Activated CD8-positive, alpha-beta memory T cell treated with anti-CD3 and anti-CD28 coated beads for 1 hour (primary cell): ENCODE results near the gene F7.
"Not testable (repeated sequence)": the region's sequence is repeated elsewhere in the genome, so short reads cannot be mapped to it uniquely, and the experiment has no call there.

Source experiments
- DNase-seq, 2 donors: peaks; one replicate each; pipeline ENCODE4 v3.0.0-alpha.2; 2020; ENCODE audit warnings: low read depth in 1 of 2; ENCODE audit errors: extremely low read depth in 1 of 2

F7 gene

DNA sequence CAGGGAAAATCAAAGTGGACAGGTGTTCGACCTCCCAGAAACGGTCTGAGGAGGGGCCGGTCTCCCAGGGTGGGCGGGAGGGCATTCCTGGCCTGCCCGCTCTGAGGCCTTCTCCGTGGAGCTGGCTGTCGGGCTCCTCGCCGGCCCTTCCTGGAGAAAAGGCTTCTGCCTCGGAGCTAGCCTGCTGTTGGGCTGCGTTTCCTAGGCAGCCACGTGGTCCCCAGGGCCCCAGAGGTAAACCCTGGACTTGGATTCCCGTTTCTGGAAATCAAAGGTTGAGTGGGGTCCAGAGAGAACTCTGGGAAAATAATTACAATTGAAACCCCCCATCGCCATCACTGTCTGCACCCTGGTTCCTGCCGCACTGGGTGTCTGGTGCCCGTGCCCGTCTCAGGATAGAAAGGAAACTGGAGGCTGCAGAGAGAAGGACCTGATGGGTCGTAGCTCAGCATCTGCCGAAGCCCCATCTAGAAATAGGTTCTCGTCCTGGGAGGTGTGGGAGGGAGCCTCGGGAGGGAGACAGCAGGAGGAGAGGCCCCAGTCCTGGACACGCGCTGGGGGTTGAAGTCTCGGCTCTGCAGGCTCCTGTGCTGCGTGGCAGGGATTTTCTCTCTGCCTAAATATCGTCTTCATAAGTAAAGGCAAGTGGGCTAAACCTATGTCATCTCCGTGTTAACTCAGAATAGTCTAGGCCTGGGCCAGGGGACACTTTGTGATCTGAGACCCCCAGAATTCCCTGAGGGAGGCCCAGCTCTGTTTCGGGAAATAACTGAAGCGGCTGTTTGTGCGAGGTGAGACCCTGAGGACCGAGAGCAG lies 45.2 kb downstream of the F7 start:
- DNase-seq = no peak

- no peak for DNase-seq
Observed at GRCh38 chr13:113151745-113152690, 46.4 kb downstream of the F7 start.

- DNase-seq = no peak
Observed at GRCh38 chr13:113152691-113152983, 47.0 kb downstream of the F7 start.

DNA sequence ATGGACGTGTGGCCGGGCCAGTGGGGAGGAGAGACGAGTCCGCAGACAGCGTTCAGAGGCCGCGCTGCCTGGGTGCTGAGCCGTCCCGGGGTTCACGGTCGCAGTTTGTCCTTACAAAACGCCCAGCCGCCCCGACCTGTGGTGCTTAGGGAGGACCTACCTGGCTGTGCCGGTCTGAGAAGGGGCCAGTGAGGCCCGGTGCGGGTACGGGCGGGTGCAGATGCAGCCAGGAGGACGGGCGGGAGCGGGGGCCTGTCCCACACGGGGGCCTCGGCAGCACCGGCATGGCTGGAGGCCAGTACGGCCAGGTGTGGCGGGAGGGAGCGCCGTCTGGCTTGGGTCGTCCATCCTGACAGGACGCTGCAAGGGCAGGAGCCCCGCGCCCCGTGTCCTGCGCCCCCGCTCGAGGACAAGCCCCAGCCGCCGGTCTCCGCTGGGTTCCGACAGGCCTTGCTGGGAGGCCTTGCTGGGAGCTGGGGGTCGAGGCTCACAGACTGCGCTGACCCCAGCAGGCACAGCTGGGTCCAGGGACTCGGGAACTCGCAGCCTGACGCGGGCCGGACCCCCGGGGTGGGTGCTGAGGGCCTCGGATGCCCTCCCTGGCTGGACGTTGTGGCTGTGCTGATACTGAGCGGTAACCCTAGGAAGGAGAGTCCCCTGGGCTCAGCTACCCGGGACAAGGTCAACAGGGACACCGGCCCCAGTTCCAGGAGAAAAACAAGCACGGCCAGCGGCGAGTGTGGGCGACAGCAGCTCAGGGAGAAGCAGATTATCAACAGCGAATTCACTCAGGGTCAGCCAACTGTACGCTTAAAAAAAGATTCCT lies 47.6 kb downstream of the F7 start:
- no peak for DNase-seq

DNA sequence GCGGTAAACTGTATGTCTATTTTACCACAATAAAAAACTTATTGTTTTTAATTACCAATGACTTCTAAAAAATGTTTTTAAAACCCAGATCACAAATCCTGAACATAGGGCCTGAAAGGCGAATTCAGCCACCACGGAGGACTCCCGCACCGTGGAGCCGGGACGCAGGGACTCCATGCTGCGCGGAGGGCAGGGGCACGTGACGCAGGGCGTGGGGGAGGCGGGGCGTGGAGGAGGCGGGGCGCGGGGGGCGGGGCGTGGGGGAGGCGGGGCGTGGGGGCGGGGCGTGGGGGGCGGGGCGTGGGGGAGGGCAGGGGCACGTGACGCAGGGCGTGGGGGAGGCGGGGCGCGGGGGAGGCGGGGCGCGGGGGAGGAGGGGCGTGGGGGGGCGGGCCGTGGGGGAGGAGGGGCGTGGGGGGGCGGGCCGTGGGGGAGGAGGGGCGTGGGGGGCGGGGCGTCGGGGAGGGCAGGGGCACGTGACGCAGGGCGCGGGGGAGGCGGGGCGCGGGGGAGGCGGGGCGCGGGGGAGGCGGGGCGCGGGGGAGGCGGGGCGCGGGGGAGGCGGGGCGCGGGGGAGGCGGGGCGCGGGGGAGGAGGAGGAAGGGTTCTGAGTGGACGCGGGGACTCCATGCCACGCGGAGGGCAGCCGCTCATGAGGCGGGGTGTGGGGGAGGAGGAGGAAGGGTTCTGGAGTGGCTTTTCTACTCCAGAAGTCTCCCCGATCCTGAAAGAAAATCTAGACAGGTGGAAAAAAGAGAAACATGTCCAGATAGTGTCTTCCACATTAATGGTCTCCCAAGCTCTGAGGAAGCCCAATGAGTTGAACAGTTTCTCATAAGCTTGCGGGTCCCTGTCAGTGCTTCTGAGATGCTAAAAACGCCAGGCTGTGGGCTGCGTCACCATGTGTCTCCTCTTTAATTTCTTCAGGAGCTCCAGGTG lies 48.5 kb downstream of the F7 start:
- peak; percentile 50 to 71 for DNase-seq

GRCh38 chr13:113155201-113155600 lies 49.6 kb downstream of the F7 start:
- DNase-seq = no peak

- DNase-seq = no peak
Observed at GRCh38 chr13:113155982-113156655, 50.5 kb downstream of the F7 start.

GRCh38 chr13:113157206-113157928 lies 51.8 kb downstream of the F7 start:
- DNase-seq = no peak

DNA sequence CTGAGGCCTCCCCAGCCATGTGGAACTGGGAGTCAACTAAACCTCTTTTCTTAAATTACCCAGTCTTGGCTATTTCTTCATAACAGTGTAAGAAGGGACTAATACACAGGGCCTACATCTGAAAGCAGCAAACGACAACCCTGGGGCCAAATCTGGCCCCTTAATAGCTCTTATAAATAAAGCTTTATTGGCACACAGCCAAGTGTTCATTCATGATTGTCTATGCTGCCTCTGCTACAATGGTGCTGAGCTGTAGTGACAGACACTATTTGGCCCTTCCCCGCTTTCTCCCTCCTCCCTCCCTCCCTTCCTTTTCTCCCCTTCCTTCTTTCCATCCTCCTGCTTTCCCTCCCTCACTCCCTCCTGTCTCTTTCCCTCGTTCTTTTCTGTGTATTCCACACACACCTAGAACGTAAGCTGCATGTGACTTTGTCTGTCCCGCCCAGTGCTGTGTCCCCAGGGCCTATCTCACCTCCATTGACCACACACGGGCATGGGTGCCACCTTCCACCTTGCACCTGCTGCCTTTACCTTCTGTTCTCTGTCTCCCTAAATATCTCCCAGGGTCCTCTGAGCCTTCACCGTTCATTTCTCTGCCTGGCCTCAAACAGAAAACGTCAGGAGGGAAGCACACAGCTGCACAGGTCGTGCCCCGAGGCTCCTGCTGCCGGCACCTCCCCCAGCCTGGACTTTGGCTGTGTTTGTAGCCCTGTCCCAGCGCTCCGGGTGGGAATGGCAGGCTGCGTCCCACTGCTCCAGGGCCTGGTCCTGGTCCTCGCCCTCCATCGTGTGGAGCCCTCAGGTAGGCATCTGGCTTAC lies 52.5 kb downstream of the F7 start, which contains the start of gene PROZ:
Gene PROZ, plus strand, starts transcription at position 720 of the 819 bp plus-strand sequence. Its CDS starts 13 bp downstream, at position 733.
- no peak for DNase-seq

GRCh38 chr13:113158946-113159345 lies 53.4 kb downstream of the F7 start:
- DNase-seq = no peak

GRCh38 chr13:113159701-113160100 lies 54.1 kb downstream of the F7 start:
- DNase-seq = no peak

- DNase-seq = no peak
Observed at GRCh38 chr13:113160983-113161382, 55.4 kb downstream of the F7 start.

GRCh38 chr13:113161433-113161832 lies 55.8 kb downstream of the F7 start:
- no peak for DNase-seq

GRCh38 chr13:113161975-113162374 lies 56.4 kb downstream of the F7 start:
- not testable (repeated sequence) for DNase-seq

DNA sequence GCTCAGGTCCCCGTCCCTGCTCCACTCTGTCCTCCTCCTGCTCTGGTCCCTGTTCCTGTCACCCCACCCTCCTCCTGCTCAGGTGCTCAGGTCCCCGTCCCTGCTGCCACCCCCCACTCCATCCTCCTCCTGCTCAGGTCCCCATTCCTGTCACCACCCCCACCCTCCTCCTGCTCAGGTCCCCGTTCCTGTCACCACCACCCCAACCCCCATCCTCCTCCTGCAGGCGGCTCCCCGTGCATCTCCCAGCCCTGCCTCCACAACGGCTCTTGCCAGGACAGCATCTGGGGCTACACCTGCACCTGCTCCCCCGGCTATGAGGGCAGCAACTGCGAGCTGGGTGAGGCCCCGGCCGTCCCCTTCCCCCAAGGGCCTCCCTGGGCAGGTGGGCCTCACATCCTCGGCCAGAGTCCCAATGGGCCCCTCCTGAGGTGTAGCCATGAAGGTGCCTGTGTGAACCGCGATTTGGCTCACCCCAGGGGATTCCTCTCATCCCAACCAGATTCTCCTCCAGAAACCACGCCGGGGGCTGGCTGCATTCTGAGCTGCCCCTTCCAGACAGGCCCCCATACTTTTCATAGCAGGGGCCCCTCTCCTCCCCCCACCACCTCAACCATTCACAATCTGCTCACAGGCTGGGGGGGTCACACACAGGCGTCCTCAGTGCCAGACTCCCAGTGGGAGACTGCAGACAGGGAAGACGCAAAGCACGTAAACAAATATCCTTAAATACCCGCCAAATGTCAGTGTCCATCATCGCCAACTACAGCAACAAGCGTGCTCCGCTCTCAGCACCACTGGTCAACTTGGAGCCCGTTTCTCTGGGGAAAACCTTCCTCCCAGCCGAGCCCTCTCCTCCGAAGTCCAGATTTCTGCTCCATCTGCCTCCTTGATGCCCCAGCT lies 57.4 kb downstream of the F7 start:
- no peak for DNase-seq

GRCh38 chr13:113164492-113164891 lies 58.9 kb downstream of the F7 start:
- DNase-seq = no peak

DNA sequence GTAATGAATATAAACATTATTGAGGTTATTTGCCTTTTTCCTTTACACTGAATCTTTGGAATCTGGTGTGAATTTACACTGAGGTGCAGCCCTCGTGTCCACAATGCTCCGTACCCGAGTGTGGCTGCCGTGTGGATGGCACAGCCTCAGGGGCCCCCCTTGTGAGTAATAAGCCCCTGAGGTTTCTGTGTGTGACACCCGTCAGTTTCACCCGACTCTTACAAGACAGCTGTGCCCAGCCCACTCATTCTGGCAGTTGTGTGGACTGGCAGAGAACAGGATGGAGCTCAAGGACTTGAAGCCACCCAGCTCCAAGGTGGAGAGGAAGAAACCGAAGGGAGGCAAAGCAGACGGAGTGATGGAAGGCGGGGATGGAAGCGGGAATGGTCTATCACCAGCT lies 60.7 kb downstream of the F7 start:
- DNase-seq = no peak
